HG02763 (cell line): ENCODE measurements around the gene ADGB.

ENCODE experiments used
- ATAC-seq: cut with Tn5 transposase; IDR thresholded peaks from one replicate; pipeline ENCODE4 v1.9.1; 2021; ENCODE audit warnings: mild to moderate bottlenecking, moderate library complexity; ENCODE audit not compliant: unreplicated experiment

ADGB gene

DNA sequence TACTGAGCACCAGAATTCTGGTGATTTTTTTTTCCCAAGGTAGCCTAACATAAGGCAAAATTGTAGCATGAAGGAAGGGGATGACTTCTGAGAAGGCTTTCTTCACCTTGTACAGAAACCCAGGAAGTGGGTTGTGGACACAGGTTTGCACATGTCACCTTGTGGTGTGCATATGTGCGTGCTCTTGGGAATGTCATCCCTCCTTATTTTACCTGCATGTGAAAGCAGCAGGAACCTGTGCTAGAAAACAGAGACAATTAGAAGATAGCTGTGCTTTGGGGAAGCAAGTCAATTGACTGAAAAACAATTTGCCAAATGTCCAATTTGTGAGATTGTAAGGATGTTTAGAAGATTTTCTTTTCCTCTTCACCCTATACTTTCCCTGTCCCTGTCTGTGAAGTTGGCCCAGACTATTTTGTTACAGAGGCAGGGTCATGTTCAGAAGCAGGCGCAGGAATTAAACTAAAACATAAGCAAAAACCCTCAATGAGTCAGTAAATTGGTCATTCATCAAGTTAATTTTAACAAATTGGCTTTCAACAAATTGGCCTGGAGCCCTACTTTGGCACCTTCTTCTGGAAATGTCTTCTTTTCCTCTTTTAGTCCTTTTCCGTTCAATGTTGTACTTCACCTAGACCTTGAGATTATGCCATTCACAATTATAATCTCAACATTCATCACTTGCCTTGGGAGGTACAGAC is 261.2 kb downstream of the ADGB start:
- ATAC-seq, result no peak

DNA sequence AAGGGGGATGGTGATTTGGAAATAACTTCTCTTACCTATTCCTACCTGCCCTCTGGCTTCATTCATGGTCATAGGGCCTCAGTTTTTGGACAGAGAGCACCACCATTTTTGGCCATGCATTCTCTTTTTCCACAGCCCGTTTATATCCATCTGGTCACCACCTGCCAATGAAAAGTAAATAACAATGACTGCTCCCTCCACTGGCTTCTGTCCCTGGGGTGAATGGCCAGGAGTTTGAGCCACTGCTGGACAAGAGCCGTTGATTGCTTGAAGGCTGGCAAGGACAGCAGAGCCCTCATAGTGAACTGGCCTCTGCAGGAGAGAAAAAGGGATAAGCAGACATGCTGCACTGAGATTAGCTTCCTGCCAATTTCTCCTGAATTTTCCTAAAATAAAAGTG is 261.8 kb downstream of the ADGB start:
- ATAC-seq, result no peak

DNA sequence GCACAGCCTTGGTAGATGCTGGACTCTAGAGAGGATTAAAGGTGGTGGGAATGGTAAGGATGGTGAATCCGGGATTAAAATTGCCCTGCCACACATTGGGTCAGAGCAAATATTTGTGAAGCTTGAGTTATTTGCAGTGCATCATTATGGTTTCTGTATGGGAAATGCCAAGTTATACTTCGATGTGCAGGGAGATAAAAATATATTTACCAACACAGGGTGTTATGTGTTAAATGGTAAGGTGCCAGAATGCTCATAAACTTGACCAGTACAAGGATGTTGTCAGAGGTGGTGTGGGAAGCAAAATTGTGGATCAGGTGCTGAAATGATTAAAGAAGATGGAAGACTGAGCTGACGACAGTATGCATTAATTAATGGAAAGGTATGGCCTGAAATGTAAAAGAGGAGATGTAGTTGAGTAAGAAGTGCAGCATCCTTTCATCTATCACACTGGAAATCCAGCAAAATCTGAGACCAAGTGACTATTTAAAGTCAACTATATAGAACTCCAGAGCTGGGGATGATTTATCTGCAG is 262.3 kb downstream of the ADGB start:
- no peak for ATAC-seq

DNA sequence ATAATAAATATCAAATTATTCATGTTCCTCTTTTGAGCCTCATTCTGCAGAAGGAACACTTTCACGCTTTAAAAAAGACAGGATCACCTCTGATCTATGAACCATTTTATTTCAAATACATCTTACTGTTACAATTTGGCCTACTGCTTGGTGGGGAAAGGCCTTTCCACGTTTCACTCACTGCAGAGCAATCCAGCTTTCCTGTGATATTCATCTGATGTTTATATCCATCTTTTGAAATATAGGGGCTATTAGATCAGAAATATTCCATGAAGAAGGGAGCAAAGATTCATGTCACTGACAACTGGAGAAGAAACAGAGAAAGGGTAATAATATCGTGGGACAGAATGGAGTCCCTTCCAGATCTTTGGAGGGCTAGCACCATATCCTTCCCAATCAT is 262.9 kb downstream of the ADGB start:
- no peak for ATAC-seq

DNA sequence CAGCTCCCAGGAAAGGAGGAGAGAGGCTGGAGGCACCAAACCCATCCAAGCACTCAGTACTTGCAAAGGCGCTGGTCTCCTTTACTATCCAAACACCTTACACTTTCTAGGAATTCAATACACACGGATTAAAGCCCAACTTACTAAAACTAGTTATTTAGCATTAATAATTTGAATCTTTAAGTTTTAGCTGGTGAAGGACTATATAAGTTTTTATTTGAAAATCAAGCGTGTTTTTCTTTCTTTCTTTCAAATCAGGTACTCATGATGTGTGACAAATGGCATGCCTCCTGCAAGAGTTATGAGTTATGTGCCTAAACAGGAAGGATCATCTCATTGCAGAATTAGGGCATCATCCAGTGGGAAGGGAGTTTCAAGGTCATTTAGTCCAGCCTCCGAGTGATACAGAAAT is 263.7 kb downstream of the ADGB start:
- no peak for ATAC-seq

DNA sequence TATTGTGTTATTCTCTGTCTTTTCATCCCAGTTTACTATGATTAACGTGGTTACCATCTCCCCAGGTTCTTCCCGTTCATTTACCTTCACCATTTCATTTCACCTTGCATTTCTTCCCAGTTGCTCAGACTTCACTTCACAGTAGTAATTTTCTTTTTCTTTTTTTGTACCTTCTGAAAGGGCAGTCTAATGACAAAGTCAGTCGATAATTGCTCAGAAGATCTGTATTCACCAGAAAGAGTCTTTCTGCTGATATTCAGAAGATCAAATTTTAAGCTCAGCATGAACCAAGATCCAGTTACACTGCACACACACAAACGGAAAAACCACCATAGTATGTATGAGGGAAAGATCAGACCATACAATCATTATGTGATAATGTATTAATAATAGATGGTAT is 265.5 kb downstream of the ADGB start:
- no peak for ATAC-seq

DNA sequence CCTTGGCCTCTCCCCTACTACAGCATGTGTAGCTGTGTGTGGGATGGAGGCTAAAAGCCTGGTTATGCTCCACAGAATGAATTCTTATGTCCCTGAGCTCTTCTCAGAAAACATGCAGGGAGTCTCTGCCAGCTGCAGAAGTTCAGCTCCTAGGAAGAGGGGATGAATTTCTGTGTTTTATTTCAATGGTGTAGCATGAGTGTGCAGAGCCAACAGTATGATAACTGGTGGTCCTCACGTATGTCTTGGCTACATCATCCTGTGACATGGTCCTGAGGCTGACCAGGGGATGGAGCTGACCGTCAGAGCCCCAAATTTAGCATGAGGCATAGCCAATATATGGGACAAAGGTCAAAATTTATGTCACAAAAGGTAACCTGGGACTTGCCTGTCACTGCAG is 266.1 kb downstream of the ADGB start:
- ATAC-seq, result no peak
